ENCODE data around the gene PSPN. TPM values are rescaled to one million over a fixed set of nuclear protein-coding genes. Genes with fewer than 3 reads are reported as not detected.

Gene PSPN
- under 1 TPM; 0.82 to 0.98 TPM for total RNA-seq

- TF ChIP-seq CTCF (IDR thresholded peaks at IDR 0.05): no peak
- Histone ChIP-seq H3K9me3 (no peaks in the 10 kb centered on the region), H3K4me3 (no peak within 1 kb of the TSS), H3K27ac (no peak within 1 kb of the TSS), H3K27me3 (no peaks in the 10 kb centered on the region), H3K36me3 (peaks cover 16% of the 10 kb centered on the region), H3K4me1 (peaks cover 0 to 14% of the 10 kb centered on the region in 2 donors)
- no peak for DNase-seq (ENCODE audit: low spot score)
Observed at GRCh38 chr19:6375411-6376010, at the start of gene PSPN. Gene PSPN (minus strand): TSS chr19:6375933. CDS start chr19:6375849, 84 bp downstream.

GRCh38 chr19:6424939-6425731, 49.4 kb upstream of the PSPN start:
- no peaks in the 10 kb centered on the region for H3K9me3 ChIP-seq
- no peaks in the 10 kb centered on the region for H3K27me3 ChIP-seq
- no peak for TF ChIP-seq CTCF (IDR thresholded peaks at IDR 0.05)
- peaks cover 10% of the 10 kb centered on the region for H3K36me3 ChIP-seq
- peak overlapping the region in 1 of 2 donors; percentile 40 for H3K4me3 ChIP-seq
- peaks cover 0 to 41% of the 10 kb centered on the region in 2 donors for H3K4me1 ChIP-seq
- DNase-seq (ENCODE audit: low spot score): peak; percentile 100
- H3K27ac ChIP-seq: peak overlapping the region; percentile 78 to 85

- DNase-seq (ENCODE audit: low spot score): no peak
- TF ChIP-seq CTCF (IDR thresholded peaks at IDR 0.05): no peak
Observed at GRCh38 chr19:6424195-6424938, 48.6 kb upstream of the PSPN start, which contains the start of gene KHSRP. Gene KHSRP (minus strand): TSS chr19:6424811. CDS start chr19:6424701, 110 bp downstream.

GRCh38 chr19:6423499-6424194, 47.9 kb upstream of the PSPN start:
- TF ChIP-seq CTCF (IDR thresholded peaks at IDR 0.05): no peak
- H3K4me3 ChIP-seq: peak overlapping the region; percentile 76 to 82
- H3K36me3 ChIP-seq: peaks cover 24% of the 10 kb centered on the region
- no peaks in the 10 kb centered on the region for H3K9me3 ChIP-seq
- peak overlapping the region; percentile 46 to 75 for H3K27ac ChIP-seq
- H3K27me3 ChIP-seq: no peaks in the 10 kb centered on the region
- peak; percentile 61 for DNase-seq (ENCODE audit: low spot score)
- H3K4me1 ChIP-seq: peaks cover 0 to 45% of the 10 kb centered on the region in 2 donors

More at GRCh38 chr19:6424195-6424938, 48.6 kb upstream of the PSPN start, which contains the start of gene KHSRP:
- H3K4me3 ChIP-seq: peak within 1 kb of the TSS; percentile 76 to 82
- H3K9me3 ChIP-seq: no peaks in the 10 kb centered on the region
- H3K36me3 ChIP-seq: peaks cover 18% of the 10 kb centered on the region
- peaks cover 0 to 45% of the 10 kb centered on the region in 2 donors for H3K4me1 ChIP-seq
- H3K27me3 ChIP-seq: no peaks in the 10 kb centered on the region
- peak within 1 kb of the TSS; percentile 78 to 85 for H3K27ac ChIP-seq

Measured in right atrium auricular region (tissue), 2 donors.